AG09309 (cell line): ENCODE measurements around the gene EIF4G3.
"Not testable (repeated sequence)": the region's sequence is repeated elsewhere in the genome, so short reads cannot be mapped to it uniquely, and the experiment has no call there.

Experiments
- DNase-seq: peaks from one replicate; pipeline ENCODE4 v3.0.0-alpha.2; 2010; ENCODE audit warnings: low read depth
- H3K4me3 ChIP-seq: 2 replicates; pipeline ENCODE4 v1.5.1; 2011; ENCODE audit warnings: mild to moderate bottlenecking, low read depth, low read length, moderate library complexity; ENCODE audit not compliant: control insufficient read depth
- CTCF ChIP-seq: IDR thresholded peaks from 2 replicates; pipeline ENCODE4 v1.5.1; 2011; ENCODE audit warnings: mild to moderate bottlenecking, low read depth, low read length, inconsistent platforms; ENCODE audit not compliant: insufficient read depth, control insufficient read depth; ENCODE audit errors: missing control alignments

EIF4G3 gene

DNA sequence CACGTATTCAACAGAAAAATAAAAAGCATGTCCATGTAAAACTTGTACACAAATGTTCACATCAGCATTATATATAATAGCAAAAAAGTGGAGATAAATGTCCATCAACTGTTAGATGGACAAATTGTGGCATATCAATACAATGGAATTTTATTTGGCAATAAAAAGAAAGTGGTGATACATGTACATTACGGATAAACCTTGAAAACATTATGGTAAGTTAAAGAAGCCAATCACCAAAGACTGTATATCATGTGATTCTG lies 76.9 kb downstream of the EIF4G3 start:
- no peak overlapping the region for H3K4me3 ChIP-seq
- DNase-seq = no peak
- no peak for TF ChIP-seq CTCF

- H3K4me3 ChIP-seq = no peak overlapping the region
- no peak for TF ChIP-seq CTCF
- DNase-seq = no peak
Observed at GRCh38 chr1:21099034-21099868, 77.4 kb downstream of the EIF4G3 start.

- TF ChIP-seq CTCF = no peak
- no peak for DNase-seq
Observed at GRCh38 chr1:21098186-21098915, 78.3 kb downstream of the EIF4G3 start.

DNA sequence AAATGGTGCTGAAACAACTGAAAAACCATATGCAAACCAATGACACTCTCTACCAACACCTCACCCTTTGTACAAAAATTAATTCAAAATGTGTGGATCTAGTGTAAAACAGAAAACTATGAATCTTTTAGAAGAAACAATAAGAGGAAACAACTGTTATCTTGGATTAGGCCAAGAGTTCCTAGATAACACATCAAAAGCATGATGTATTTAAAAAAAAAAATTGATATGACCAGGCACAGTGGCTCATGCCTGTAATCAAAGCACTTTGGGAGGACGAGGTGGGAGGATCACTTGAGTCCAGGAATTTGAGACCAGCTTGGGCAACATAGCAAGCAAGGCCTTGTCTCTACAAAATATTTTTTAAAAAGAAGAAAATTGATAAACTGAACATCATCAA lies 79.0 kb downstream of the EIF4G3 start:
- DNase-seq = no peak
- H3K4me3 ChIP-seq = no peak overlapping the region
- no peak for TF ChIP-seq CTCF

More at GRCh38 chr1:21098186-21098915, 78.3 kb downstream of the EIF4G3 start:
- no peak overlapping the region for H3K4me3 ChIP-seq

GRCh38 chr1:21095976-21096375 lies 80.7 kb downstream of the EIF4G3 start:
- no peak for TF ChIP-seq CTCF
- DNase-seq = no peak
- no peak overlapping the region for H3K4me3 ChIP-seq

DNA sequence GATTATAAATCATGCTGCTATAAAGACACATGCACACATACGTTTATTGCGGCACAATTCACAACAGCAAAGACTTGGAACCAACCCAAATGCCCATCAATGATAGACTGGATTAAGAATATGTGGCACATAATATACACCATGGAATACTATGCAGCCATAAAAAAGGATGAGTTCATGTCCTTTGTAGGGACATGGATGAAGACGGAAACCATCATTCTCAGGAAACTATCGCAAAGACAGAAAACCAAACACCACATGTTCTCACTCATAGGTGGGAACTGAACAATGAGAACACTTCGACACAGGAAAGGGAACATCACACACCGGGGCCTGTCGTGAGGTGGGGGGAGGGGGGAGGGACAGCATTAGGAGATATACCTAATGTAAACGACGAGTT lies 82.4 kb downstream of the EIF4G3 start:
- DNase-seq, H3K4me3 ChIP-seq: not testable (repeated sequence)

DNA sequence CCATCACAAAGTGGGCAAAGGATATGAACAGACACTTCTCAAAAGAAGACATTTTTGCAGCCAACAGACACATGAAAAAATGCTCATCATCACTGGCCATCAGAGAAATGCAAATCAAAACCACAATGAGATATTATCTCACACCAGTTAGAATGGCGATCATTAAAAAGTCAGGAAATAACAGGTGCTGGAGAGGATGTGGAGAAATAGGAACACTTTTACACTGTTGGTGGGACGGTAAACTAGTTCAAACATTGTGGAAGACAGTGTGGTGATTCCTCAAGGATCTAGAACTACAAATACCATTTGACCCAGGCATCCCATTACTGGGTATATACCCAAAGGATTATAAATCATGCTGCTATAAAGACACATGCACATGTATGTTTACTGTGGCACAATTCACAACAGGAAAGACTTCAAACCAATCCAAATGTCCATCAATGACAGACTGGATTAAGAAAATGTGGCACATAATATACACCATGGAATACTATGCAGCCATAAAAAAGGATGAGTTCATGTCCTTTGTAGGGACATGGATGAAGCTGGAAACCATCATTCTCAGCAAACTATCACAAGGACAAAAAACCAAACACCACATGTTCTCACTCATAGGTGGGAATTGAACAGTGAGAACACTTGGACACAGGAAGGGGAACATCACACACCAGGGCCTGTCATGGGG lies 83.3 kb downstream of the EIF4G3 start:
- not testable (repeated sequence) for H3K4me3 ChIP-seq, DNase-seq

DNA sequence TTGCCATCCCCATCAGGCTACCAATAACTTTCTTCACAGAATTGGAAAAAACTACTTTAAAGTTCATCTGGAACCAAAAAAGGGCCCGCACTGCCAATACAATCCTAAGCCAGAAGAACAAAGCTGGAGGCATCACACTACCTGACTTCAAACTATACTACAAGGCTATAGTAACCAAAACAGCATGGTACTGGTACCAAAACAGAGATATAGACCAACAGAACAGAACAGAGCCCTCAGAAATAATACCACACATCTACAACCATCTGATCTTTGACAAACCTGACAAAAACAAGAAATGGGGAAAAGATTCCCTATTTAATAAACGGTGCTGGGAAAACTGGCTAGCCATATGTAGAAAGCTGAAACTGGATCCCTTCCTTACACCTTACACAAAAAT lies 84.2 kb downstream of the EIF4G3 start:
- not testable (repeated sequence) for DNase-seq, H3K4me3 ChIP-seq

DNA sequence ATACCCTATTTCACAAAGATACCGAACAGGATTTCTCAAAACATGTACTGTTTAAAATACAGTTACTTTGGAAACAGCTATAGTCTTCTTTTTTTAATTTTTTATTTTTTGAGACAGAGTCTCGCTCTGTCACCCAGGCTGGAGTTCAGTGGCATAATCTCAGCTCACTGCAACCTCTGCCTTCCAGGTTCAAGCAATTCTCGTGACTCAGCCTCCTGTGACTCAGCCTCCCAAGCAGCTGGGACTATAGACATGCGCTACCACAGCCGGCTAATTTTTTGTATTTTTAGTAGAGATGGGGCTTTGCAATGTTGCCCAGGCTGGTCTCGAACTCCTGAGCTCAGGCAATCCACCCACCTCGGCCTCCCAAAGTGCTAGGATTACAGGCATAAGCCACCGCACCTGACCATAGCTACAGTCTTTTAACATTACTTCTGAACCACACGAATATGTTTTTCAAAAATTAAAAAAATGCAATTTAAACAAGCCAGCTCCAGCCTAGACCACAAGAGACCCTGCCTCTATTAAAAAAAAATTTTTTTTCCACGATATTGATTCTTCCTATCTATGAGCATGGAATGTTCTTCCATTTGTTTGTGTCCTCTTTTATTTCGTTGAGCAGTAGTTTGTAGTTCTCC lies 85.5 kb downstream of the EIF4G3 start:
- H3K4me3 ChIP-seq, DNase-seq: not testable (repeated sequence)
